Cardiac septum (tissue), 1 donor: ENCODE measurements around the gene PAK2. TPM values are rescaled to one million over a fixed set of nuclear protein-coding genes. Genes with fewer than 3 reads are reported as not detected.
A peak's percentile ranks its signal among the peaks of the same experiment; 100 is the strongest.
"Not testable (repeated sequence)": the region's sequence is repeated elsewhere in the genome, so short reads cannot be mapped to it uniquely, and the experiment has no call there.

ENCODE experiments used
- DNase-seq: peaks from one replicate; pipeline ENCODE4 v3.0.0-alpha.2; 2020; ENCODE audit warnings: low spot score
- intact Hi-C: fragments of 100-400 bp; cut with DNase I; formaldehyde crosslinking; loops from one replicate; pipeline ENCODE4 v1.14.0; 2022
- total RNA-seq: library from RNA; stranded (reverse); fragmentation: NEBNext Ultra II Directional; extraction: Animal tissue kit (Norgen Biotek cat#: 25700); gene quantifications from one replicate; pipeline ENCODE4 v1.2.1, GENCODE V29; 2021
- donor health status: DM: no; HTN: no; CAD: no.

The PAK2 gene
- total RNA-seq, 1 donor from 2014 or later, result 43.3 TPM

DNA sequence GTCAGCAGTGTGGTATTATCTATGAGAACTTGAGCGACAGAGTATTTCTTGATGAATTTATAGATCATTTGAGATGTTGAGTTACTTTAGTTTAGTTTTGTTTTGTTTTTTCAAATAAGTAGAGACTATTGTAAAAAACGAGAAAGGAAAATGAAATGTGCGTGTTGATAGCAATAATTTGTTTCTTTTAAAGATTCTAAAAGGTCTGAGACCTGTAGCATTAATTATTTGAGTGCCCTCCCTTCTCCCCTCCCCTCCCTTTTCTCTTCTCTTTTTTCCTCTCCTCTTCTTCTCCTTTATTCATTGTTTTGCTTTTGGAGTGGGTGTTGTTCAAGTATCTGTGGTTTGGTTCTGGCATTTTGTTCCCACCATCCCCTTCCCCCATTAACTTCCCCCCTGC, 90.0 kb downstream of the PAK2 start:
- intact Hi-C loops, DNase-seq: not testable (repeated sequence)

GRCh38 chr3:196835086-196835485, 95.4 kb downstream of the PAK2 start:
- intact Hi-C loops, result no loop called here
- DNase-seq, result no peak

DNA sequence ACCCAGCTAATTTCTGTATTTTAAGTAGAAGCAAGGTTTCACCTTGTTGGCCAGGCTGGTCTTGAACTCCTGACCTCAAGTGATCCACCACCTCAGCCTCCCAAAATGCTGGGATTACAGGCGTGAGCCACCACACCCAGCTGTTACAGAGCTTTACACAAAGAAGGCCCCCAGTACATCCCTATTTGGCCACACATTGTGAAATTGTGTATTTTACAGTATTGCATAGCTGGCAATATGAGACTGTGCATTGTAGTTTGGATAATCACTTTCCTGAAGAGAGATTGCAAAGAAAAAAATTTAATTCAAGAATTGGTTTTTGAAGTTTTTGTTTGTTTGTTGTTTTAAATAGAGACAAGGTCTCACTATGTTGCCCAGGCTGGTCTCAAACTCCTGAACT, 97.0 kb downstream of the PAK2 start:
- intact Hi-C loops, DNase-seq: not testable (repeated sequence)

- intact Hi-C loops, result loop anchor here (2.0 kb wide), 1 partner anchor 131 kb away; the partner anchor contains the start of gene PIGZ
- DNase-seq, result peak; percentile 77
Measured at GRCh38 chr3:196837819-196838420, 98.3 kb downstream of the PAK2 start.

DNA sequence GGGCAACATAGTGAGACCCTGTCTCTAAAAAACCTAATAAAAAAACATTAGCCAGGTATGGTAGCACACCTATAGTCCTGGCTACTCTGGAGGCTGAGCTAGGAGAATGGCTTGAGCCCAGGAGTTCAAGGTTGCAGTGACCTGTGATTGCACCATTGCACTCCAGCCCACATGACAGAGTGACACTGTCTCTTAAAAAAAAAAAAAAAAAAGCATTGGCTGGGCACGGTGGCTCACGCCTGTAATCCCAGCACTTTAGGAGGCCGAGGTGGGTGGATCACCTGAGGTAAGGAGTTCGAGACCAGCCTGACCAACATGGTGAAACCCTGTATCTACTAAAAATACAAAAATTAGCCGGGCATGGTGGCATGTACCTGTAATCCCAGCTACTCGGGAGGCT, 99.7 kb downstream of the PAK2 start:
- not testable (repeated sequence) for DNase-seq
- intact Hi-C loops, result loop anchor here (2.0 kb wide), 1 partner anchor 129 kb away; the partner anchor contains the start of gene PIGZ

DNA sequence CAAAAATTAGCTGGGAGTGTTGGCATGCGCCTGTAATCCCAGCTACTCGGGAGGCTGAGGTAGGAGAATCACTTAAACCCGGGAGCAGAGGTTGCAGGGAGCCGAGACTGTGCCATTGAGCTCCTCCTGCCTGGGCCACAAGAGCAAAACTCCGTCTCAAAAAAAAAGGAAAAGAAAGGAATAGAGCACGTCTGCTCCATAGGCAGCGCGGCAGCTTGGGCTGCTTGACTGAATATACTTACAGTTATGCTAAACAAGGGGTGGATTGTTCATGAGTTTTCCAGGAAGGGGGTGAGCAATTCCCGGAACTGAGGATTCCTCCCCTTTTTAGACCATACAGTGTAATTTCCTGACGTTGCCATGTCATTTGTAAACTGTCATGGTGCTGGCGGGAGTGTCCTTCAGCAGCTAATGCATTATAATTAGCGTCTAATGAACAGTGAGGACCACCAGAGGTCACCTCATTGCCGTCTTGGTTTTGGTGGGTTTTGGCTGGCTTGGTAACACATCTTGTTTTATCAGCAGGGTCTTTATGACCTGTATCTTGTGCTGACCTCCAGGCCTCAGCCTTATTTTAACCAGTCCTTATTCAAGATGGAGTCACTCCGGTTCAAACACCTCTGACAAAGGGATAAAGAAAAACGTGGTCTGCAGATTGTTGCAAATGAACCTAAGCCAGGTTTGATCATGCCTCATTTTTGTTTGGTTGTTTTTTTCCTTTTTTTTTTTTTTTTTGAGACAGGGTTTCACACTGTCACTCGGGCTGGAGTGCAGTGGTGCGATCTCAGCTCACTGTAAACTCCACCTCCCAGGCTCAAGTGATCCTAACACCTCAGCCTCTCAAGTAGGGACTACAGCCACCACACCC, 103.1 kb downstream of the PAK2 start:
- DNase-seq, result no peak
- intact Hi-C loops, result no loop called here

- no peak for DNase-seq
- intact Hi-C loops, result no loop called here
Measured at GRCh38 chr3:196843435-196844110, 103.9 kb downstream of the PAK2 start.

- DNase-seq, intact Hi-C loops: not testable (repeated sequence)
Measured at GRCh38 chr3:196844235-196845219, 104.9 kb downstream of the PAK2 start.

- intact Hi-C loops, DNase-seq: not testable (repeated sequence)
Measured at GRCh38 chr3:196848375-196848774, 108.7 kb downstream of the PAK2 start.

GRCh38 chr3:196849180-196849741, 109.6 kb downstream of the PAK2 start:
- intact Hi-C loops, result no loop called here

DNA sequence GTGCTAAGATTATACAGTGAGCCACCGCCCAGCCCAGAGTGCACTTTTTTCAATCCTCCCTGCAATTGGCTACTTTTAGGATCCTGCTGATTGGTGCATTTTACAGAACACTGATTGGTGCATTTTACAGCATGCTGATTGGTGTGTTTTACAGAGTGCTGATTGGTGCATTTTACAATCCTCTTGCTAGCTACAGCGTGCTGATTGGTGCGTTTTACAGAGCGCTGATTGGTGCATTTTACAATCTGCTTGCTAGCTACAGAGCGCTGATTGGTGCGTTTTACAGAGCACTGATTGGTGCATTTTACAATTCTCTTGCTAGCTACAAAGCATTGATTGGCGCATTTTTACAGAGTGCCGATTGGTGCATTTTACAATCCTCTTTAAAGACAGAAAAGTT, 123.3 kb downstream of the PAK2 start:
- intact Hi-C loops, result loop anchor here (10.0 kb wide), 1 partner anchor 148 kb away; the partner anchor contains the start of genes CEP19 and PIGX
- not testable (repeated sequence) for DNase-seq

More at GRCh38 chr3:196849180-196849741, 109.6 kb downstream of the PAK2 start:
- DNase-seq, result no peak

GRCh38 chr3:196867155-196867506, 127.5 kb downstream of the PAK2 start:
- intact Hi-C loops, result loop anchor here (1.0 to 10.0 kb wide), 4 partner anchors 75 to 300 kb away; partner anchors contain the start of genes CEP19, FBXO45, NCBP2 and PAK2
- no peak for DNase-seq

DNA sequence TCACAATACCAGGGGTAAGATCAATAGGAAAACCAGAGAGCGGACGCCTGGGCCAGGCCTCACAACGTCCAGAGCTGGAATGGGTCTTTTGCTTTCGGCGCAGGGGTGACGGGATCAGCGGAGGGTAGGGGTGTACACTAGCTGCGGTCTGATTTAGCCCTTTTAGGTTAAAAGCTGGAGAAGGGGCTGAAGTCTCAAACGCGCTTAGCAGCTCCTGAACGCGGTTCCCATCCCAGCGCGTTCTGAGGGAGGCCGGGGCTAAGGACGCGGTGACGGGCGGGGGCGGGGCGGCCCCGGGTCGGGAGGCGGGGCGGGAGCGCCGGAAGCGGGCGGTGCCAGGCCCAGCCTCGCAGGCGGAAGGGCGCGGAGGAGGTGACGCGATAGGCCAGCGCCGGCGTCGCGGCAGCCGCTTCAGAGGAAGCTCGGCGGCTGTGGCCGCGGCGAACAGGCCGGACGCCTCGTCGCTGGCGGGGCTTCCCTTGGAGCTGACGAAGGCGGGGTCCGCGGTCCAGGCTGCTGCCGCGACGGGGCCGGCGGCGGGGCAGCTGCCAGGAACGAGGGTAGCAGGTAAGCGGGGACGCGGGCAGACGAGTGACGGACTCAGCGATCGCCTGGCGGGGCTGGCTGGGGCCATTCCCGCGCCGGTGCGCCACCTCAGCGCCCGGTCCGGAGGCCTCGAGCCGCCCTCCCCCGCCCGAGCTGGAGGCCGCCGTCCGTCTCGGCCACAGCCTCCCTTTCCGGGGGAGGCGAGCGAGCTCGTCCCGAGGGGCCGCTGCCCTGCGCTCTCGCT, 128.0 kb downstream of the PAK2 start, which contains the start of gene SENP5:
Gene SENP5 (plus strand): TSS at position 414 of the 790 bp plus-strand sequence. CDS start 17,262 bp downstream, outside the sequence.
- DNase-seq, result peak; percentile 97
- intact Hi-C loops, result loop anchor here (1.0 to 10.0 kb wide), 4 partner anchors 75 to 300 kb away; partner anchors contain the start of genes CEP19, FBXO45, NCBP2 and PAK2

GRCh38 chr3:196868297-196868661, 128.6 kb downstream of the PAK2 start:
- peak; percentile 75 for DNase-seq
- intact Hi-C loops, result loop anchor here (5.0 to 10.0 kb wide), 2 partner anchors 153 to 301 kb away; partner anchors contain the start of genes CEP19, FBXO45, PIGX and WDR53

DNA sequence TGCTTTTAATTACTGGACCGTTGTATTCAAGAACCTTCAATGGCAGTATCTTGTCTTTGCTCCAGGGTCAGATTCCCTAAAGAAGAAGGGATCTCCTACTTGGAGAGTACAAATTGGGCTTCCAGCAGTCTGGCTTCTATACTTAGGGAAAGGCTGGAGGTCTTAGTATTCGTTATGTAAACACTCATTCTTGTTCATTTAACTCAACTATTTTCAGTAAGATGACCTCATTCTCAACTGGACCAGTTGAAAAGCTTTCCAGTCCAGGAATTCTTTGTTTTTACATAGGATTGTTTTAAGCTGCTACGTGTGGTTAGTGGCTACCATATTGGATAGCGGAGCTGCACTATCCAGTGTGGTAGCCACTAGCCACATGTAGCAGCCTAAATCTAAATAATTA, 132.7 kb downstream of the PAK2 start:
- intact Hi-C loops, result no loop called here

GRCh38 chr3:196874511-196875094, 134.9 kb downstream of the PAK2 start:
- intact Hi-C loops, DNase-seq: not testable (repeated sequence)

More for the DNA sequence above, 132.7 kb downstream of the PAK2 start:
- DNase-seq, result no peak

- intact Hi-C loops, result no loop called here
- DNase-seq, result no peak
Measured at GRCh38 chr3:196875258-196875657, 135.6 kb downstream of the PAK2 start.
